A549 (cell line): Measurements from ENCODE around the gene POLA1. TPM values are rescaled to one million over a fixed set of nuclear protein-coding genes. Genes with fewer than 3 reads are reported as not detected.

ENCODE experiments used
- ATAC-seq, 2 experiments: fragments of 200-7000 bp in 1 of 2; fragments of >200 bp in 1 of 2; cut with Nextera tagmentation in 1 of 2; cut with Tn5 transposase in 1 of 2; 3 replicates each; pipeline versions ENCODE4 v1.8.0 to v1.9.1; 2018 to 2020; ENCODE audit warnings: mild to moderate bottlenecking in 1 of 2, moderate library complexity in 1 of 2
- CTCF ChIA-PET: fragments of 300-600 bp; sonication (Branson Sonifier 250); formaldehyde crosslinking; extraction: SDS; loops from one replicate; lab custom pipeline; 2021; ENCODE audit warnings: antibody characterized with exemption, inconsistent platforms; lab: Yijun Ruan, JAX
- POLR2A ChIA-PET: fragments of 350-600 bp; formaldehyde crosslinking; extraction: SDS; loops from one replicate; lab custom pipeline; 2021; ENCODE audit warnings: antibody characterized with exemption, inconsistent platforms; lab: Yijun Ruan, JAX
- DNase-seq, 2 experiments: peaks; one replicate each; pipeline versions ENCODE4 v3.0.0 to v3.0.0-alpha.2; 2011 to 2016; ENCODE audit warnings: low read depth in 1 of 2, low spot score in 1 of 2
- FAIRE-seq: peaks from 2 replicates; lab custom pipeline; 2011; peaks lifted over from hg19 to GRCh38; lab: Jason Lieb, UNC
- H3K27ac ChIP-seq, 2 experiments: fragments of >200 bp; sonication (Bioruptor Twin); formaldehyde crosslinking; 3 replicates each; pipeline ENCODE4 v1.5.1; 2016 to 2017
- H3K4me1 ChIP-seq: fragments of >200 bp; sonication (Bioruptor Twin); formaldehyde crosslinking; 3 replicates; pipeline ENCODE4 v1.6.1; 2016
- H3K4me2 ChIP-seq: fragments of >200 bp; sonication (Bioruptor Twin); formaldehyde crosslinking; 3 replicates; pipeline ENCODE4 v1.6.1; 2016
- H3K4me3 ChIP-seq: fragments of >200 bp; sonication (Bioruptor Twin); formaldehyde crosslinking; 3 replicates; pipeline ENCODE4 v1.5.1; 2016
- H3K9me3 ChIP-seq: fragments of >200 bp; sonication (Bioruptor Twin); formaldehyde crosslinking; 3 replicates; pipeline ENCODE4 v1.6.1; 2016
- BHLHE40 ChIP-seq: IDR thresholded peaks from 2 replicates; pipeline ENCODE4 v1.6.1; 2012; ENCODE audit warnings: low read depth, low read length, inconsistent platforms
- CBX8 ChIP-seq: fragments of 200-600 bp; sonication (generic); IDR thresholded peaks from 2 replicates; pipeline ENCODE4 v1.6.1; 2016
- E2F6 ChIP-seq: IDR thresholded peaks from 2 replicates; pipeline ENCODE4 v1.6.1; 2012; ENCODE audit warnings: low read depth, borderline replicate concordance
- EP300 ChIP-seq, 2 experiments: fragments of >200 bp; sonication (Bioruptor Twin); formaldehyde crosslinking; IDR thresholded peaks; 2 replicates in 1 of 2; 3 replicates in 1 of 2; pipeline ENCODE4 v1.6.1; 2016 to 2017
- FOSL2 ChIP-seq, 2 experiments: fragments of 450-650 bp in 1 of 2; fragments of >200 bp in 1 of 2; sonication (Bioruptor Twin) in 1 of 2; formaldehyde crosslinking; IDR thresholded peaks; 2 replicates each; pipeline versions ENCODE4 v1.5.0 to v1.6.1; 2016 to 2020; ENCODE audit warnings: mild to moderate bottlenecking in 1 of 2, moderate library complexity in 1 of 2
- FOXS1 ChIP-seq: fragments of 250-450 bp; sonication (Bioruptor Pico); IDR thresholded peaks from 2 replicates; pipeline ENCODE4 v1.5.0; 2020; ENCODE audit warnings: mild to moderate bottlenecking, moderate library complexity
- GATA3 ChIP-seq: IDR thresholded peaks from 2 replicates; pipeline ENCODE4 v1.6.1; 2012; ENCODE audit warnings: borderline replicate concordance
- HDAC2 ChIP-seq: fragments of 200-600 bp; sonication (generic); IDR thresholded peaks from 2 replicates; pipeline ENCODE4 v1.6.1; 2016
- HES2 ChIP-seq: fragments of >200 bp; sonication (Bioruptor Twin); formaldehyde crosslinking; IDR thresholded peaks from 2 replicates; pipeline ENCODE4 v1.6.1; 2016
- HMGXB4 ChIP-seq: fragments of 250-450 bp; sonication (Bioruptor Pico); IDR thresholded peaks from 2 replicates; pipeline ENCODE4 v1.5.0; 2021; ENCODE audit warnings: mild to moderate bottlenecking, moderate library complexity, borderline replicate concordance
- HOXB5 ChIP-seq: fragments of 250-450 bp; sonication (Bioruptor Pico); IDR thresholded peaks from 2 replicates; pipeline ENCODE4 v1.5.0; 2020; ENCODE audit warnings: mild to moderate bottlenecking, moderate library complexity
- KDM1A ChIP-seq: fragments of 200-600 bp; sonication (generic); IDR thresholded peaks from 2 replicates; pipeline ENCODE4 v1.6.1; 2016; ENCODE audit warnings: low read depth, mild to moderate bottlenecking
- MAZ ChIP-seq: fragments of 150-350 bp; IDR thresholded peaks from 2 replicates; pipeline ENCODE4 v1.6.1; 2014; ENCODE audit warnings: antibody characterized with exemption, low read depth, low read length, borderline replicate concordance
- MYC ChIP-seq: IDR thresholded peaks from 2 replicates; pipeline ENCODE4 v1.6.1; 2012; ENCODE audit warnings: mild to moderate bottlenecking, inconsistent platforms, low read length, improper control_type of control experiment, borderline replicate concordance
- NFE2L2 ChIP-seq: fragments of 150-350 bp; conservative IDR thresholded peaks from 2 replicates; pipeline ENCODE4 v1.6.1; 2014; ENCODE audit warnings: low read length
- NPAS2 ChIP-seq: fragments of 250-450 bp; sonication (Bioruptor Pico); IDR thresholded peaks from 2 replicates; pipeline ENCODE4 v1.8.0; 2022; ENCODE audit warnings: mild to moderate bottlenecking, moderate library complexity, borderline replicate concordance
- NR3C1 ChIP-seq: fragments of >200 bp; sonication (Bioruptor Twin); formaldehyde crosslinking; IDR thresholded peaks from 3 replicates; pipeline ENCODE4 v1.6.1; 2017
- PHF8 ChIP-seq: fragments of 200-600 bp; sonication (generic); IDR thresholded peaks from 2 replicates; pipeline ENCODE4 v1.6.1; 2016; ENCODE audit warnings: low read depth, mild to moderate bottlenecking, antibody characterized with exemption, moderate library complexity, borderline replicate concordance
- POLR2AphosphoS2 ChIP-seq: conservative IDR thresholded peaks from 2 replicates; pipeline ENCODE4 v1.6.1; 2012; ENCODE audit warnings: low read length, improper control_type of control experiment, inconsistent platforms
- RFX5 ChIP-seq: fragments of 450-650 bp; IDR thresholded peaks from 2 replicates; pipeline ENCODE4 v1.7.1; 2014; ENCODE audit warnings: antibody characterized with exemption, mild to moderate bottlenecking, moderate library complexity
- RNF2 ChIP-seq: fragments of 200-600 bp; sonication (generic); IDR thresholded peaks from 2 replicates; pipeline ENCODE4 v1.6.1; 2016; ENCODE audit warnings: low read depth, mild to moderate bottlenecking, antibody characterized with exemption, moderate library complexity, borderline replicate concordance
- SMC3 ChIP-seq: fragments of >200 bp; sonication (Bioruptor Twin); formaldehyde crosslinking; IDR thresholded peaks from 3 replicates; pipeline ENCODE4 v1.6.1; 2018; ENCODE audit warnings: inconsistent platforms
- TP53 ChIP-seq: fragments of 250-450 bp; sonication (Bioruptor Pico); IDR thresholded peaks from 2 replicates; pipeline ENCODE4 v1.5.0; 2021; ENCODE audit warnings: mild to moderate bottlenecking, moderate library complexity
- ZC3H11A ChIP-seq: fragments of 450-650 bp; IDR thresholded peaks from 2 replicates; pipeline ENCODE4 v1.6.1; 2014; ENCODE audit warnings: antibody characterized with exemption, mild to moderate bottlenecking
- ZFP36 ChIP-seq: fragments of 450-650 bp; IDR thresholded peaks from 2 replicates; pipeline ENCODE4 v1.6.1; 2014; ENCODE audit warnings: borderline replicate concordance; ENCODE audit not compliant: partially characterized antibody
- ZNF302 ChIP-seq: fragments of 250-450 bp; sonication (Bioruptor Pico); IDR thresholded peaks from 2 replicates; pipeline ENCODE4 v1.9.0; 2021; ENCODE audit warnings: inconsistent platforms, mild to moderate bottlenecking, moderate library complexity
- ZSCAN20 ChIP-seq: fragments of 250-450 bp; sonication (Bioruptor Pico); IDR thresholded peaks from 2 replicates; pipeline ENCODE4 v1.8.0; 2022; ENCODE audit warnings: mild to moderate bottlenecking, moderate library complexity
- WGBS: methylation state at CpG from one replicate; pipeline ENCODE4 v1.1.6; 2017; ENCODE audit errors: missing lambda C conversion rate; 5-methylcytosine and 5-hydroxymethylcytosine counted together
- polyA plus RNA-seq, 4 experiments: library from polyadenylated mRNA; depleted of rRNA in 3 of 4; stranded (reverse); fragments of >200 nt; fragmentation: RNase III in 1 of 4; extraction: RNeasy Plus Mini Kit Qiagen cat#74134 plus additional on column Dnase treatment in 1 of 4; gene quantifications; 2 replicates in 3 of 4; 3 replicates in 1 of 4; pipeline ENCODE4 v1.2.3, GENCODE V29; 2011 to 2017

POLA1 gene
- polyA plus RNA-seq, 2 of the 4 experiments (the other 2 are of a cell fraction), result 8.8 to 17.5 TPM

DNA sequence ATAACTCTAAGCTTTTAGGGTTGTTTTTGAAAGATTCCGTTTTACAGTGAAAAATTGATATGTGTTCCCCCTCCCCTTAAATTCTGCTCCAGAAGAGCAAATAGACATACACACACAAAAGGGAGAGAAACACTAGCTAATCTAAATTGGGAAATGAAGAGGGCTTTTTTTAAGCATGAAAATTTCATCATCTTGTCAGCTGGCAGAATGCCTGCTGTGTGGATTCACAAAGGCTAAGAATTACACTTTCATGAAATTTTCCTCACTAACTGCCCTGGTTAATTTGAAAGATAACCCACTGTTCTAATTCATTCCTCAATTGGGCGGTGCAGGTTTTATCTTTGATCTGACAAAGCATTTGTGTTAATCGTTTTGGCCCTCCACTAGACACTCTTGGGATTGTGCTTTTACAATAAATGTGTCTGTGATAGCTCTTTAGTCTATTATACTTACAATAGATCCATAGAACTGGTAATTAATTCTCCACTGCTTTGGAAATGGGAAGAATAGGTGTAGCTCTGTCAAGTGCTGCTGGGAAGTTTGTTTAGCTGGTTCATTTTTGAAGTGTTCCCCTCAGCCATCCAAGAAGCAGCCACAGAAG is 152.9 kb downstream of the POLA1 start:
- CTCF ChIA-PET, result interaction anchor here (1.2 to 2.1 kb wide), 2 partner anchors 8 to 94 kb away, joined by 3 to 18 read pairs; no protein-coding TSS in a partner anchor
- no peak for ATAC-seq
- TF ChIP-seq EP300 (IDR thresholded peaks at IDR 0.05) (no peak), POLR2AphosphoS2 (no peak), PHF8 (no peak), HDAC2 (no peak), TP53 (CRISPR knock-in tag) (no peak), RFX5 (no peak), SMC3 (no peak), ZC3H11A (no peak), ZNF302 (CRISPR knock-in tag) (no peak), GATA3 (no peak), ZSCAN20 (no peak)
- H3K4me2 ChIP-seq, result peak overlapping the region; percentile 29; the same call in 1 of the 3 replicates
- no peak overlapping the region for H3K4me3 ChIP-seq
- POLR2A ChIA-PET, result no interaction called here
- FAIRE-seq, result peak; percentile 86
- 78% methylated on average over 3 of the region's 3 CpGs for whole genome bisulfite sequencing
- no peak for DNase-seq
- H3K27ac ChIP-seq, result peak overlapping the region; percentile 39 to 65; a peak in 5 of 6 replicates
- no peaks in the 10 kb centered on the region for H3K9me3 ChIP-seq
- H3K4me1 ChIP-seq, result peaks cover 23% of the 10 kb centered on the region

DNA sequence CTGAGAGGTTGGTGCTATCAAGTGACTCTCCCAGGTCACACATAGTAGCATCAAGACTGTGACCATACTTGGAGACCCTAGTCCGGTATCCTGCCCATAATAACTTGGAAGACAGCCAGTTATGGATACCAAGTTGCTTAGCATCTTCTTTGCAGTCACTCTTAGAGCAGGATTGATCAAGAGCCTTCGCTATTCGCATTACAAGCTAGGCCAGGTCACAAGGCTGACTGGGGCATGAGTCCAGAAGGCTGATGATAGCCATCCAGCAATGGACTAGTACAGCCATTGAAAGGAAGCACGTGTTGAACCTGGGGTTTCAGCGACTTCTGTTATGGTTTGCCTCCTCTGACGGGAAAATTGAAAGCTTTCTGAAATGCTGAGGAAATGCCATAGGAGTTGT is 157.6 kb downstream of the POLA1 start:
- Histone ChIP-seq H3K4me2 (no peak overlapping the region), H3K9me3 (no peaks in the 10 kb centered on the region), H3K27ac (no peak overlapping the region), H3K4me1 (peaks cover 7% of the 10 kb centered on the region), H3K4me3 (no peak overlapping the region)
- 93% methylated on average over 6 of the region's 6 CpGs for WGBS
- ChIA-PET POLR2A (no interaction called here), CTCF (interaction anchor here (3.5 kb wide), 1 partner anchor 12 kb away, joined by 22 read pairs; no protein-coding TSS in a partner anchor)
- no peak for DNase-seq
- TF ChIP-seq HMGXB4 (CRISPR knock-in tag) (no peak), BHLHE40 (no peak), HES2 (no peak), MAZ (no peak), NR3C1 (no peak), RNF2 (no peak), NFE2L2 (no peak), NPAS2 (CRISPR knock-in tag) (no peak), E2F6 (no peak), KDM1A (no peak), FOSL2 (IDR thresholded peaks at IDR 0.05) (no peak), FOSL2 (CRISPR knock-in tag; IDR thresholded peaks at IDR 0.05) (no peak), CBX8 (no peak)
- ATAC-seq, result no peak
- no peak for FAIRE-seq

GRCh38 chrX:24851780-24852179 is 158.1 kb downstream of the POLA1 start:
- TF ChIP-seq MYC, result no peak
- no peak for TF ChIP-seq ZFP36
- no peak for TF ChIP-seq SMC3
- TF ChIP-seq FOXS1 (CRISPR knock-in tag), result no peak
- TF ChIP-seq POLR2AphosphoS2, result no peak
- TF ChIP-seq HOXB5, result no peak
- FAIRE-seq, result peak; percentile 94
- no peak for DNase-seq
- no peak overlapping the region for H3K4me3 ChIP-seq
- H3K4me2 ChIP-seq, result no peak overlapping the region
- 90% methylated on average over 4 of the region's 4 CpGs for WGBS
- peaks cover 3% of the 10 kb centered on the region for H3K4me1 ChIP-seq
- POLR2A ChIA-PET, result no interaction called here
- CTCF ChIA-PET, result interaction anchor here (3.5 kb wide), 1 partner anchor 12 kb away, joined by 22 read pairs; no protein-coding TSS in a partner anchor
- H3K9me3 ChIP-seq, result no peaks in the 10 kb centered on the region
- H3K27ac ChIP-seq, result no peak overlapping the region
- ATAC-seq, result no peak
